ENCODE results near the gene FER. TPM values are rescaled to one million over a fixed set of nuclear protein-coding genes. Genes with fewer than 3 reads are reported as not detected.

The FER gene
- total RNA-seq, 1 donor from 2014 or later = 30.9 TPM

- no peaks in the 10 kb centered on the region for H3K9me3 Mint-ChIP-seq (ENCODE audit: unreplicated experiment)
- peaks cover 3% of the 10 kb centered on the region for H3K27me3 Mint-ChIP-seq (ENCODE audit: unreplicated experiment)
- DNase-seq = no peak
- H3K4me3 Mint-ChIP-seq (ENCODE audit: unreplicated experiment) = no peak overlapping the region
- TF ChIP-seq CTCF (IDR thresholded peaks at IDR 0.05; ENCODE audit: partially characterized antibody, unreplicated experiment) = no peak
- no peaks in the 10 kb centered on the region for H3K36me3 Mint-ChIP-seq (ENCODE audit: unreplicated experiment)
- H3K4me1 Mint-ChIP-seq (ENCODE audit: low read depth, unreplicated experiment) = peaks cover 2% of the 10 kb centered on the region
- H3K27ac Mint-ChIP-seq (ENCODE audit: unreplicated experiment) = no peak overlapping the region
Measured at GRCh38 chr5:109080896-109081295, 333.2 kb downstream of the FER start.

- Mint-ChIP-seq H3K4me1 (ENCODE audit: low read depth, unreplicated experiment) (peaks cover 5% of the 10 kb centered on the region), H3K4me3 (ENCODE audit: unreplicated experiment) (no peak overlapping the region), H3K36me3 (ENCODE audit: unreplicated experiment) (no peaks in the 10 kb centered on the region), H3K27me3 (ENCODE audit: unreplicated experiment) (peaks cover 3% of the 10 kb centered on the region), H3K27ac (ENCODE audit: unreplicated experiment) (no peak overlapping the region), H3K9me3 (ENCODE audit: unreplicated experiment) (no peaks in the 10 kb centered on the region)
- no peak for DNase-seq
- TF ChIP-seq CTCF (IDR thresholded peaks at IDR 0.05; ENCODE audit: partially characterized antibody, unreplicated experiment) = no peak
Measured at GRCh38 chr5:109083937-109084336, 336.2 kb downstream of the FER start.

- DNase-seq = no peak
- H3K9me3 Mint-ChIP-seq (ENCODE audit: unreplicated experiment) = no peaks in the 10 kb centered on the region
- no peak overlapping the region for H3K27ac Mint-ChIP-seq (ENCODE audit: unreplicated experiment)
- no peak overlapping the region for H3K4me3 Mint-ChIP-seq (ENCODE audit: unreplicated experiment)
- peaks cover under 1% of the 10 kb centered on the region for H3K27me3 Mint-ChIP-seq (ENCODE audit: unreplicated experiment)
- H3K4me1 Mint-ChIP-seq (ENCODE audit: low read depth, unreplicated experiment) = peaks cover 3% of the 10 kb centered on the region
- TF ChIP-seq CTCF (IDR thresholded peaks at IDR 0.05; ENCODE audit: partially characterized antibody, unreplicated experiment) = no peak
- H3K36me3 Mint-ChIP-seq (ENCODE audit: unreplicated experiment) = no peaks in the 10 kb centered on the region
Measured at GRCh38 chr5:109089191-109089590, 341.5 kb downstream of the FER start.

GRCh38 chr5:109099081-109099480 is 351.4 kb downstream of the FER start:
- Mint-ChIP-seq H3K4me3 (ENCODE audit: unreplicated experiment) (no peak overlapping the region), H3K4me1 (ENCODE audit: low read depth, unreplicated experiment) (peaks cover 4% of the 10 kb centered on the region), H3K27ac (ENCODE audit: unreplicated experiment) (no peak overlapping the region), H3K27me3 (ENCODE audit: unreplicated experiment) (peaks cover 2% of the 10 kb centered on the region), H3K9me3 (ENCODE audit: unreplicated experiment) (no peaks in the 10 kb centered on the region), H3K36me3 (ENCODE audit: unreplicated experiment) (no peaks in the 10 kb centered on the region)
- TF ChIP-seq CTCF (IDR thresholded peaks at IDR 0.05; ENCODE audit: partially characterized antibody, unreplicated experiment) = no peak
- DNase-seq = no peak

- no peaks in the 10 kb centered on the region for H3K36me3 Mint-ChIP-seq (ENCODE audit: unreplicated experiment)
- TF ChIP-seq CTCF (IDR thresholded peaks at IDR 0.05; ENCODE audit: partially characterized antibody, unreplicated experiment) = no peak
- H3K27ac Mint-ChIP-seq (ENCODE audit: unreplicated experiment) = no peak overlapping the region
- DNase-seq = no peak
- peaks cover 4% of the 10 kb centered on the region for H3K4me1 Mint-ChIP-seq (ENCODE audit: low read depth, unreplicated experiment)
- H3K4me3 Mint-ChIP-seq (ENCODE audit: unreplicated experiment) = no peak overlapping the region
- H3K27me3 Mint-ChIP-seq (ENCODE audit: unreplicated experiment) = peaks cover 2% of the 10 kb centered on the region
- H3K9me3 Mint-ChIP-seq (ENCODE audit: unreplicated experiment) = peaks cover 1% of the 10 kb centered on the region
Measured at GRCh38 chr5:109100971-109101370, 353.3 kb downstream of the FER start.
